Mesodermal cell (in vitro differentiated cells): ENCODE results near the gene OR8B8.
"Not testable (repeated sequence)": the region's sequence is repeated elsewhere in the genome, so short reads cannot be mapped to it uniquely, and the experiment has no call there.

ENCODE experiments used
- H3K27ac ChIP-seq: 2 replicates; pipeline ENCODE4 v1.7.0; 2013; ENCODE audit warnings: mild to moderate bottlenecking, low read depth, low read length, moderate library complexity; ENCODE audit not compliant: severe bottlenecking
- H3K36me3 ChIP-seq: 2 replicates; pipeline ENCODE4 v1.7.1; 2013; ENCODE audit warnings: mild to moderate bottlenecking, low read length, moderate library complexity; ENCODE audit not compliant: control insufficient read depth, insufficient read depth
- H3K4me1 ChIP-seq: one replicate; pipeline ENCODE4 v1.7.1; 2013; ENCODE audit warnings: mild to moderate bottlenecking, low read length; ENCODE audit not compliant: insufficient read depth, control insufficient read depth, poor library complexity, severe bottlenecking
- H3K4me3 ChIP-seq: 2 replicates; pipeline ENCODE4 v1.7.0; 2013; ENCODE audit warnings: low read length, control low read depth, mild to moderate bottlenecking; ENCODE audit not compliant: insufficient read depth, poor library complexity, severe bottlenecking; ENCODE audit errors: extremely low read depth
- H3K9me3 ChIP-seq: 2 replicates; pipeline ENCODE4 v1.7.1; 2013; ENCODE audit warnings: mild to moderate bottlenecking, low read length, moderate library complexity; ENCODE audit not compliant: control insufficient read depth
- WGBS, 2 experiments: methylation state at CpG; one replicate each; pipeline ENCODE4 v1.1.5; 2013; ENCODE audit warnings: missing lambda C conversion rate in 2 of 2; ENCODE audit not compliant: insufficient coverage in 2 of 2; 5-methylcytosine and 5-hydroxymethylcytosine counted together

OR8B8 gene

DNA sequence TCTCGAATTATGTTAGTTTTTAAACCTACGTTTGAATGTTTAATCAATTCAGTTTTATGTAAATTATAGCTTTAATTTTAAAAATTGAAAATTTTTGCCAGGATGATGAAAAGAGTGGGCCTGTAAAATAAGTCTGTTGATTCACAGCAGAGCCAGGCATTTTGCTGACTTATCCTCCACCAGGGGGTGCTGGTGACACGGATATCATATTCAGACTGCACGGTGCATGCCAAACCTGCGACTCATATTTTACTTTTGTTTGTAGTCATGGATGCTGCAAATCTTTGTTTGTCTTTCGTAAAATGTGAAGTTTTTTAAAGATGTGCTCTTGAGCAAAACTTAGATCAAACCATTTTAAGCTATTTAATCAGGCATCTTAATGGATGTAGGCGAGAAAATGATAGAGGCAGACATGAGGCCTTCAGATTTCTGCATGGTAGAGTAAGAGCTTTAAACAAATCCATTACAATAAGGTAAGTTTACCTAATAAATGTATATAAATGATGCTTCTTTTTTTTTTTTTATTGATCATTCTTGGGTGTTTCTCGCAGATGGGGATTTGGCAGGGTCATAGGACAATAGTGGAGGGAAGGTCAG lies 43.1 kb downstream of the OR8B8 start:
- Histone ChIP-seq H3K4me3 (no peak overlapping the region), H3K27ac (peak overlapping the region; percentile 2), H3K36me3 (no peaks in the 10 kb centered on the region), H3K4me1 (peaks cover 2% of the 10 kb centered on the region), H3K9me3 (no peaks in the 10 kb centered on the region)
- WGBS, 2 experiments: 14 to 56% methylated on average over 1 to 4 of the region's 8 CpGs

DNA sequence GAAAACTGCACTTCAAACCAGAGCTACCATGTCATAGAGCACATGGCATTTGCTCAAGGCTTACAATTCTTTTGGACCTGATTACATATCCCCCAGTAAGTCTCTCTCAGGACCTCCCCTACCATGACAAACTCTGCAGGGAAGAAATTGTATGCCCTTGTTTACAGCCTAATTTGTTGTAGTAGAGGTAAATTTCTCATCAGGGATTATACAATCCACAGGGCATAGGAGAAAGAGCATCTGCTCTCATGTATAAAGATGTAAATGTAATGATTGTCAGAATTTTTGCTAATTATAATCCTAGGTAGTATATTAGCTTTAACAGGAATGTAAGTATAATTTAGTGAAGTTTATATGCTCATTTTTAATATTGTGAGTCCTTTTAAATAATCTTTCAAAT lies 46.6 kb downstream of the OR8B8 start, which contains the start of gene OR8B3:
OR8B3 (minus strand) TSS at position 101 of the 400 bp plus-strand sequence. CDS start 1,673 bp downstream, outside the sequence.
- H3K4me3 ChIP-seq: no peak within 1 kb of the TSS

DNA sequence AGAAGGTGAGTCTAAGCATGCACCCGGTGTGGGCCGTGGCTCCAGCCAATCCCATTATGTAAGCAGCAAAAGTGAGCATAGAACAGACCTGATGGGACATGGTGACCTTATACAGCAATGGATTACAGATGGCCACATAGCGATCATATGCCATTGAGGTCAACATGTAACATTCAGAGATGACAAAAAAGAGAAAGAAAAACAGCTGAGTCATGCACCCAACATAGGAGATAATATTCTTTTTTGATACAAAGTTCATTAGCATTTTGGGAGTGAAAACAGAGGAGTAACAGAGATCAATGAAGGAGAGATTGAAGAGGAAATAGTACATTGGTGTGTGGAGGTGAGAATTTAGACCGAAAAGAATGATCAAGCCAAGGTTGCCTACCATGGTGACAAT lies 48.6 kb downstream of the OR8B8 start:
- H3K4me1 ChIP-seq, H3K4me3 ChIP-seq, H3K9me3 ChIP-seq, H3K27ac ChIP-seq, H3K36me3 ChIP-seq: not testable (repeated sequence)
- whole genome bisulfite sequencing, 2 experiments: 100% methylated on average over 1 of the region's 4 CpGs; no CpG with 5 or more reads in 1 of the 2 experiments

More for the DNA sequence above, 46.6 kb downstream of the OR8B8 start, which contains the start of gene OR8B3:
- H3K4me1 ChIP-seq: peaks cover 3% of the 10 kb centered on the region
- no peak within 1 kb of the TSS for H3K27ac ChIP-seq
- no peaks in the 10 kb centered on the region for H3K9me3 ChIP-seq
- no peaks in the 10 kb centered on the region for H3K36me3 ChIP-seq

DNA sequence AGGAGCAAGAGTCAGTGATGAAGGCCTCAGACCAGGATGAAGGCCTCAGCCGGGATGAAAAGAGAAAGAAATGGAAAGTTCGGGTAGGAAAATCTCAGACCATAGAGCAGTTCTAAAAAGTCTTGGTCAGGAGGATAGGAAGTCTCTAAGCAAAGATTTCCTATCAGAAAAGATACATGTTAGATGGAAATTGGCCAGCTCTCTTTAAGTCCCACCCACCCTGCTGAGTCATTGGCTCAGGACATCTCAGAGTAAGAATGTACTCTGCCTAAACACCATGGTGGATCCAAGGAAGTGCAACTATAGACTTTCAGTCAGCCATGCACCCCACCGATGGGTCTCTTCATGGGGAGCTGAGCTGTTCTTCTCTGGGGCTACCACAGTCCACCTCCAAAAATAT lies 51.1 kb downstream of the OR8B8 start:
- Histone ChIP-seq H3K4me1 (peaks cover 3% of the 10 kb centered on the region), H3K36me3 (no peaks in the 10 kb centered on the region), H3K27ac (no peak overlapping the region), H3K4me3 (no peak overlapping the region), H3K9me3 (no peaks in the 10 kb centered on the region)
- 81 to 90% methylated on average over 2 to 3 of the region's 3 CpGs for WGBS, 2 experiments
